Natural killer cell (primary cell): ENCODE results near the gene TEAD1. TPM values are rescaled to one million over a fixed set of nuclear protein-coding genes. Genes with fewer than 3 reads are reported as not detected.

Experiments
- ATAC-seq, 3 donors: fragments of 150-1000 bp in 2 of 3; fragments of 200-7000 bp in 1 of 3; cut with Tn5 transposase; 1 replicate in 1 of 3; 2 replicates in 2 of 3; pipeline ENCODE4 v1.10.0; 2021; ENCODE audit warnings: mild to moderate bottlenecking in 2 of 3, moderate library complexity in 2 of 3
- DNase-seq, 2 donors: peaks; one replicate each; pipeline versions ENCODE4 v3.0.0 to v3.0.0-alpha.2; 2013 to 2021; ENCODE audit warnings: mixed read lengths in 1 of 2
- H3K27ac ChIP-seq: one replicate; pipeline ENCODE4 v1.5.1; 2013; ENCODE audit warnings: mild to moderate bottlenecking, low read length
- H3K27me3 ChIP-seq: one replicate; pipeline ENCODE4 v1.6.1; 2013; ENCODE audit warnings: low read length; ENCODE audit not compliant: control insufficient read depth, insufficient read depth
- H3K36me3 ChIP-seq: one replicate; pipeline ENCODE4 v1.6.1; 2013; ENCODE audit warnings: low read length; ENCODE audit not compliant: control insufficient read depth, insufficient read depth
- H3K4me1 ChIP-seq: one replicate; pipeline ENCODE4 v1.6.1; 2013; ENCODE audit warnings: low read length; ENCODE audit not compliant: control insufficient read depth, insufficient read depth
- H3K4me3 ChIP-seq: one replicate; pipeline ENCODE4 v1.5.1; 2013; ENCODE audit warnings: low read length
- H3K9me3 ChIP-seq: one replicate; pipeline ENCODE4 v1.6.1; 2013; ENCODE audit warnings: low read length; ENCODE audit not compliant: control insufficient read depth, insufficient read depth
- H3K27ac Mint-ChIP-seq, 2 donors: one replicate each; pipeline ENCODE4 v1.8.0; 2022; ENCODE audit warnings: mild to moderate bottlenecking in 2 of 2, mixed read lengths in 2 of 2, moderate library complexity in 1 of 2
- H3K27me3 Mint-ChIP-seq, 2 donors: one replicate each; pipeline ENCODE4 v1.8.0; 2022; ENCODE audit warnings: low read depth in 2 of 2, mixed read lengths in 2 of 2
- H3K36me3 Mint-ChIP-seq: one replicate; pipeline ENCODE4 v1.8.0; 2022; ENCODE audit warnings: mixed read lengths
- H3K4me1 Mint-ChIP-seq, 2 donors: one replicate each; pipeline ENCODE4 v1.8.0; 2022; ENCODE audit warnings: mixed read lengths in 2 of 2
- H3K4me3 Mint-ChIP-seq: one replicate; pipeline ENCODE4 v1.8.0; 2022; ENCODE audit warnings: mild to moderate bottlenecking, moderate library complexity, mixed read lengths
- H3K9me3 Mint-ChIP-seq, 2 donors: one replicate each; pipeline ENCODE4 v1.8.0; 2022; ENCODE audit warnings: mixed read lengths in 2 of 2
- WGBS: methylation state at CpG from one replicate; pipeline ENCODE4 v1.1.7; 2013; ENCODE audit warnings: missing lambda C conversion rate; ENCODE audit not compliant: insufficient coverage; 5-methylcytosine and 5-hydroxymethylcytosine counted together
- intact Hi-C: fragments of 100-400 bp; cut with micrococcal nuclease; formaldehyde crosslinking; loops from one replicate; pipeline ENCODE4 v1.14.2; 2022
- total RNA-seq, 4 donors: library from RNA; stranded (reverse); fragments of 120-200 nt in 1 of 4; gene quantifications; one replicate each; pipeline versions ENCODE4 v1.2.3 to v1.2.4, GENCODE V29; 2013 to 2022
- TF ChIP-seq, protein P1 (sequence below): fragments of 200-600 bp; IDR thresholded peaks from one replicate; pipeline ENCODE4 v1.8.0; 2022; ENCODE audit warnings: antibody characterized with exemption

Gene TEAD1
- total RNA-seq, 3 donors from 2014 or later (not counting 1 experiment from before 2014, with no cell fraction given), result not detected

DNA sequence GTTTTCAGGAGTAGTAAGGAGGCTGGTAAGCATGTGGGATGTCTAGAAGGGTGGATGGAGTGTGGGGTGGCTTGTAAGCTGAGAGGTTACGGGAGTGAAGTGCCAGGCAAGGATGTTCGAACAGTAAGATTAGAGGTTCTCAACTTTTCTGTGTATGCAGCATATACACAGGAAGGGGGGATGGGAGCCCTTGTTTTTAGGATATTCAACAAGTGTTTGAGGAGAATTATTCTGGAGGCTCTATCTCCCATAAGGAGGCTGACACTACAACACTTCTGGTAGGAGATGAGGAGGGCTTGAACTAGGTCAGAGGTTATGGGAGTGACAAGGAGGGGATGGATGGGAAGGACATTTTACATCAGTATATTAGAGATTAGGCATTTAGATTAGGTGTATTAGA lies 109.5 kb downstream of the TEAD1 start:
- Histone ChIP-seq H3K27ac (no peak overlapping the region), H3K36me3 (no peaks in the 10 kb centered on the region), H3K9me3 (no peaks in the 10 kb centered on the region), H3K4me1 (no peaks in the 10 kb centered on the region), H3K4me3 (no peak overlapping the region), H3K27me3 (peaks cover 2% of the 10 kb centered on the region)
- ATAC-seq, result no peak
- TF ChIP-seq, protein P1, sequence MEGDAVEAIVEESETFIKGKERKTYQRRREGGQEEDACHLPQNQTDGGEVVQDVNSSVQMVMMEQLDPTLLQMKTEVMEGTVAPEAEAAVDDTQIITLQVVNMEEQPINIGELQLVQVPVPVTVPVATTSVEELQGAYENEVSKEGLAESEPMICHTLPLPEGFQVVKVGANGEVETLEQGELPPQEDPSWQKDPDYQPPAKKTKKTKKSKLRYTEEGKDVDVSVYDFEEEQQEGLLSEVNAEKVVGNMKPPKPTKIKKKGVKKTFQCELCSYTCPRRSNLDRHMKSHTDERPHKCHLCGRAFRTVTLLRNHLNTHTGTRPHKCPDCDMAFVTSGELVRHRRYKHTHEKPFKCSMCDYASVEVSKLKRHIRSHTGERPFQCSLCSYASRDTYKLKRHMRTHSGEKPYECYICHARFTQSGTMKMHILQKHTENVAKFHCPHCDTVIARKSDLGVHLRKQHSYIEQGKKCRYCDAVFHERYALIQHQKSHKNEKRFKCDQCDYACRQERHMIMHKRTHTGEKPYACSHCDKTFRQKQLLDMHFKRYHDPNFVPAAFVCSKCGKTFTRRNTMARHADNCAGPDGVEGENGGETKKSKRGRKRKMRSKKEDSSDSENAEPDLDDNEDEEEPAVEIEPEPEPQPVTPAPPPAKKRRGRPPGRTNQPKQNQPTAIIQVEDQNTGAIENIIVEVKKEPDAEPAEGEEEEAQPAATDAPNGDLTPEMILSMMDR, result no peak
- intact Hi-C loops, result no loop called here
- no peaks in the 10 kb centered on the region for H3K4me1 Mint-ChIP-seq
- WGBS, result 82% methylated on average over 2 of the region's 2 CpGs
- no peak for DNase-seq
- no peak overlapping the region for H3K4me3 Mint-ChIP-seq
- H3K36me3 Mint-ChIP-seq, result no peaks in the 10 kb centered on the region
- peaks cover 17 to 35% of the 10 kb centered on the region in 2 donors for H3K27me3 Mint-ChIP-seq
- no peaks in the 10 kb centered on the region for H3K9me3 Mint-ChIP-seq
- H3K27ac Mint-ChIP-seq, result no peak overlapping the region

DNA sequence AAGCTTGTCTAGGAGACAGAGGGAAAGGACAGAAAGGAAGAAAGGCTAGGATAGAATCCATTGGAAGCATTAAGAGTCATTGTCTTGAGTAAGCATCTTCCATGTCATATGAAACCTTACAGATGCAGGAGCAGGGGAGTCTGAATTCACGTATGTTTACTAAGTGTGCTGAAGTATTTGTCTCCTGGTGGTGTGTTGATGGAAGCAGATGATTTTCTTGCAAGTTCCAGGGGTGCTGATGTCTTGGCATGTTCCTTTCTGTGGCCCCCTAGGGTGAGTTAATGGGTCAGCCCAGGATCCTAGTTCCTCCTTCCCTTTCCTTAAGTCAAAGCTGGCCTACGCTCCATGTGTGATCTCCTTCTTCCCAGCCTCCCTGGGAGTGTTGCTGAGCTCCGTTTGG lies 110.2 kb downstream of the TEAD1 start:
- TF ChIP-seq, protein P1, result no peak
- no peak overlapping the region for H3K4me3 Mint-ChIP-seq
- H3K9me3 Mint-ChIP-seq, result no peaks in the 10 kb centered on the region
- H3K36me3 Mint-ChIP-seq, result no peaks in the 10 kb centered on the region
- intact Hi-C loops, result no loop called here
- H3K9me3 ChIP-seq, result no peaks in the 10 kb centered on the region
- H3K4me1 Mint-ChIP-seq, result no peaks in the 10 kb centered on the region
- peaks cover 13 to 28% of the 10 kb centered on the region in 2 donors for H3K27me3 Mint-ChIP-seq
- no peaks in the 10 kb centered on the region for H3K36me3 ChIP-seq
- 24% methylated on average over 3 of the region's 3 CpGs for whole genome bisulfite sequencing
- H3K4me3 ChIP-seq, result no peak overlapping the region
- H3K27ac ChIP-seq, result no peak overlapping the region
- ATAC-seq (no peak), DNase-seq (no peak)
- H3K27me3 ChIP-seq, result peaks cover 2% of the 10 kb centered on the region
- no peak overlapping the region for H3K27ac Mint-ChIP-seq
- H3K4me1 ChIP-seq, result no peaks in the 10 kb centered on the region

DNA sequence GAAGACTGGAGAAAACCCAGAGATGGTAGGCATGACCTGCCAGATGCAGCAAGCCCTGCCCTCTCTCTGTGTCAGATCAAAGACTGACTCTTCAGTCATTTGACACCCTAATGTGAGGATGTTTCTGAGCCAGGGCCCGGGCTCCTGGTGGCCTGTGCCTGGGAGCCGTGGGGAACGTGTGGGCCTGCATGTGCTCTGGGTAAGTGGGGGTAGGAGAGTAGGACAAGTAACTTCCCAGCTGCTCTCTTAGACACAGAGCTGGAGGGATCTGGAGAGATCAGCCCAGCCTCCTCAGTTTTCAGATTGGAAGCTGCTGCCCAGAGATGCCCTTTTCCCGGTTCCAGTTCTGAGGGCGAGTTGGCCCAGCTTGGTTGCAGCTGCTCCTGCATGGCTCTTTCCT lies 110.8 kb downstream of the TEAD1 start:
- Histone ChIP-seq H3K36me3 (no peaks in the 10 kb centered on the region), H3K27ac (no peak overlapping the region), H3K9me3 (no peaks in the 10 kb centered on the region), H3K4me3 (no peak overlapping the region), H3K4me1 (no peaks in the 10 kb centered on the region), H3K27me3 (no peaks in the 10 kb centered on the region)
- H3K27ac Mint-ChIP-seq, result no peak overlapping the region
- no peak for DNase-seq
- ATAC-seq, result no peak
- no peaks in the 10 kb centered on the region for H3K9me3 Mint-ChIP-seq
- 79% methylated on average over 5 of the region's 5 CpGs for WGBS
- peaks cover 13 to 25% of the 10 kb centered on the region in 2 donors for H3K27me3 Mint-ChIP-seq
- TF ChIP-seq, protein P1, result no peak
- H3K36me3 Mint-ChIP-seq, result no peaks in the 10 kb centered on the region
- H3K4me1 Mint-ChIP-seq, result no peaks in the 10 kb centered on the region
- H3K4me3 Mint-ChIP-seq, result no peak overlapping the region
- intact Hi-C loops, result no loop called here

DNA sequence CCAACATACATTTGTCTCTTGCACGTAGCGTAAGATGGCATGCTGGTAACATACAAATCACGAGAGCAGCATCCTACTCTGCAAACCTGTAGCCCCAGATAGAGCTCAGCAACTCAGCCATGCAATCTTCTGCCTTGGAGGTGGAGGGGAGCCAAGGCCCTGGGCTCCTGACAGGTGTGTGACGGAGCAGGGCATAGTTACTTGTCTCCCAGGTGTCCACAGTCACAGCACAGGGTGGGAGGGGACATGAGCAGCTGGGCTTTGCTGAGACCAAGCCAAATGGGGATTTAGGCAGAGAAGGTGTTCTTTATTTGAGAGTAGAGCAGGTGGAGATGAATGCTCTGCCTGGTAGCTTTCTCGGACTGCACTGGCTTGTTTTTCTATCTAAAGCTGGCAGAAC lies 111.7 kb downstream of the TEAD1 start:
- DNase-seq (no peak), ATAC-seq (no peak)
- Histone ChIP-seq H3K36me3 (no peaks in the 10 kb centered on the region), H3K4me3 (no peak overlapping the region), H3K4me1 (no peaks in the 10 kb centered on the region), H3K9me3 (no peaks in the 10 kb centered on the region), H3K27ac (no peak overlapping the region), H3K27me3 (no peaks in the 10 kb centered on the region)
- no peak overlapping the region for H3K4me3 Mint-ChIP-seq
- intact Hi-C loops, result no loop called here
- H3K36me3 Mint-ChIP-seq, result no peaks in the 10 kb centered on the region
- no peak overlapping the region for H3K27ac Mint-ChIP-seq
- H3K27me3 Mint-ChIP-seq, result peaks cover 13 to 25% of the 10 kb centered on the region in 2 donors
- H3K9me3 Mint-ChIP-seq, result no peaks in the 10 kb centered on the region
- no peaks in the 10 kb centered on the region for H3K4me1 Mint-ChIP-seq
- TF ChIP-seq, protein P1, result no peak
- 91% methylated on average over 5 of the region's 5 CpGs for WGBS
